K562 (cell line): ENCODE results near the gene DAGLA. TPM values are rescaled to one million over a fixed set of nuclear protein-coding genes. Genes with fewer than 3 reads are reported as not detected.

ENCODE experiments used
- ATF7 ChIP-seq: fragments of 450-650 bp; IDR thresholded peaks from 2 replicates; pipeline ENCODE4 v1.7.1; 2014; ENCODE audit warnings: mild to moderate bottlenecking, moderate library complexity
- CUX1 ChIP-seq: fragments of 200-800 bp; sonication (Bioruptor generic); IDR thresholded peaks from 2 replicates; pipeline ENCODE4 v1.6.1; 2016; ENCODE audit warnings: missing genetic modification characterization, missing compliant biosample characterization
- ETS1 ChIP-seq: conservative IDR thresholded peaks from 2 replicates; pipeline ENCODE4 v1.6.1; 2011; ENCODE audit warnings: low read depth, mild to moderate bottlenecking, low read length; ENCODE audit not compliant: control insufficient read depth
- EWSR1 ChIP-seq: fragments of 450-650 bp; IDR thresholded peaks from 2 replicates; pipeline ENCODE4 v1.6.1; 2018; ENCODE audit warnings: borderline replicate concordance, mild to moderate bottlenecking, low read depth, moderate library complexity; ENCODE audit not compliant: partially characterized antibody
- L3MBTL2 ChIP-seq: fragments of 450-650 bp; IDR thresholded peaks from 2 replicates; pipeline ENCODE4 v1.6.1; 2016; ENCODE audit warnings: mild to moderate bottlenecking, moderate library complexity
- MNT ChIP-seq, 2 experiments: fragments of 450-650 bp; conservative IDR thresholded peaks; 2 replicates each; pipeline ENCODE4 v1.6.1; 2017; ENCODE audit warnings: mild to moderate bottlenecking in 2 of 2, moderate library complexity in 2 of 2
- MYNN ChIP-seq, 2 experiments: sonication (generic); formaldehyde crosslinking in 1 of 2; IDR thresholded peaks; 2 replicates each; pipeline versions ENCODE4 v1.5.0 to v1.6.1; 2016 to 2020; ENCODE audit warnings: antibody characterized with exemption in 1 of 2, missing genetic modification reagents in 1 of 2
- NR1H2 ChIP-seq: sonication (generic); formaldehyde crosslinking; IDR thresholded peaks from 2 replicates; pipeline ENCODE4 v1.4.0; 2020; ENCODE audit warnings: mild to moderate bottlenecking, missing genetic modification reagents
- POLR2AphosphoS5 ChIP-seq: IDR thresholded peaks from 2 replicates; pipeline ENCODE4 v1.6.1; 2011; ENCODE audit warnings: mild to moderate bottlenecking, low read depth, low read length, moderate library complexity; ENCODE audit not compliant: control insufficient read depth, insufficient read depth
- POLR2H ChIP-seq: IDR thresholded peaks from 2 replicates; pipeline ENCODE4 v1.6.1; 2016; ENCODE audit warnings: missing genetic modification characterization, low read depth, mild to moderate bottlenecking, control low read depth, missing compliant biosample characterization, moderate library complexity
- TCF7L2 ChIP-seq: fragments of 150-350 bp; IDR thresholded peaks from 2 replicates; pipeline ENCODE4 v1.6.1; 2016; ENCODE audit warnings: low read depth, mild to moderate bottlenecking, low read length, moderate library complexity
- TEAD2 ChIP-seq: fragments of 450-650 bp; IDR thresholded peaks from 2 replicates; pipeline ENCODE4 v1.6.1; 2016; ENCODE audit warnings: missing genetic modification characterization, control low read depth, missing compliant biosample characterization
- USF2 ChIP-seq: sonication (generic); formaldehyde crosslinking; IDR thresholded peaks from 2 replicates; pipeline ENCODE4 v1.5.0; 2020; ENCODE audit warnings: missing genetic modification reagents
- ZBTB17 ChIP-seq: fragments of 450-650 bp; formaldehyde crosslinking; IDR thresholded peaks from 2 replicates; pipeline ENCODE4 v1.4.0; 2020; ENCODE audit warnings: mild to moderate bottlenecking
- ZNF121 ChIP-seq: sonication (generic); formaldehyde crosslinking; conservative IDR thresholded peaks from 2 replicates; pipeline ENCODE4 v1.8.0; 2022; ENCODE audit warnings: missing genetic modification reagents
- ZNF23 ChIP-seq: fragments of 250-450 bp; sonication (Bioruptor Pico); IDR thresholded peaks from 2 replicates; pipeline ENCODE4 v1.4.0; 2020; ENCODE audit warnings: mild to moderate bottlenecking
- ZNF408 ChIP-seq: fragments of 250-450 bp; sonication (Bioruptor Pico); IDR thresholded peaks from 2 replicates; pipeline ENCODE4 v1.4.0; 2020; ENCODE audit warnings: low read depth, mild to moderate bottlenecking, moderate library complexity
- ZNF717 ChIP-seq: fragments of 250-450 bp; sonication (Bioruptor Pico); IDR thresholded peaks from 2 replicates; pipeline ENCODE4 v1.5.0; 2021
- polyA plus RNA-seq, 8 experiments: library from polyadenylated mRNA; depleted of rRNA in 4 of 8; stranded (reverse) in 5 of 8; unstranded in 3 of 8; fragments of >200 nt; fragmentation: Nextera tagmentation in 2 of 8; fragmentation: Illumina TruSeq in 1 of 8; extraction: Ambion mirVana in 2 of 8; extraction: Trizol in 1 of 8; gene quantifications; 2 replicates each; pipeline versions ENCODE4 v1.2.1 to v1.2.3, GENCODE V29; 2011 to 2014; ENCODE audit warnings: inconsistent platforms in 1 of 8, missing spikeins in 1 of 8
- total RNA-seq, 7 experiments: library from RNA; depleted of rRNA in 6 of 7; stranded (reverse); fragments of >200 nt in 6 of 7; fragmentation: Illumina TruSeq in 2 of 7; extraction: Trizol in 2 of 7; gene quantifications; 2 replicates each; pipeline versions ENCODE4 v1.2.1 to v1.2.3, GENCODE V29; 2011 to 2021; ENCODE audit warnings: low replicate concordance in 1 of 7

The DAGLA gene
- total and polyA plus RNA-seq, 9 of the 15 experiments (the other 6 are each of a cell fraction or from before 2014, with no cell fraction given) = 0.03 to 0.16 (median 0.04) TPM; not detected in 4

- TF ChIP-seq NR1H2 (CRISPR knock-in tag) = no peak
- peak; percentile 68 for TF ChIP-seq ETS1
- TF ChIP-seq MYNN (IDR thresholded peaks at IDR 0.05) = peak; percentile 38; the same call in 1 of the 2 replicates
- no peak for TF ChIP-seq MYNN (CRISPR knock-in tag; IDR thresholded peaks at IDR 0.05)
- 0 out of 2 replicates have a peak, but pooled peaks have one; percentile 18 for TF ChIP-seq ATF7
- no peak for TF ChIP-seq ZNF23
- no peak for TF ChIP-seq EWSR1
- no peak for TF ChIP-seq ZNF717 (CRISPR knock-in tag)
- no peak for TF ChIP-seq POLR2H (tag)
- TF ChIP-seq USF2 (CRISPR knock-in tag) = no peak
- TF ChIP-seq ZNF408 = no peak
- no peak for TF ChIP-seq TEAD2 (tag)
- peak in 1 of 2 experiments; percentile 31; a peak in 1 of 4 replicates for TF ChIP-seq MNT (conservative IDR thresholded peaks at IDR 0.05)
- no peak for TF ChIP-seq CUX1 (CRISPR knock-in tag)
- no peak for TF ChIP-seq ZBTB17 (CRISPR knock-in tag)
- peak; percentile 57 for TF ChIP-seq L3MBTL2
- peak; percentile 76 for TF ChIP-seq POLR2AphosphoS5
- no peak for TF ChIP-seq ZNF121 (CRISPR knock-in tag)
- no peak for TF ChIP-seq TCF7L2
Measured at GRCh38 chr11:61749591-61750217, 69.5 kb downstream of the DAGLA start (continued).
